Activated naive CD4-positive, alpha-beta T cell treated with anti-CD3 and anti-CD28 coated beads for 36 hours (primary cell): ENCODE results near the gene TXLNG. TPM values are rescaled to one million over a fixed set of nuclear protein-coding genes. Genes with fewer than 3 reads are reported as not detected.

Source experiments
- CTCF ChIA-PET: fragments of 350-600 bp; sonication (Branson Sonifier 250); formaldehyde crosslinking; loops from one replicate; lab custom pipeline; 2021; ENCODE audit warnings: antibody characterized with exemption; lab: Charles Lee
- DNase-seq: peaks from one replicate; pipeline ENCODE4 v3.0.0-alpha.2; 2020
- H3K27ac Mint-ChIP-seq: one replicate; pipeline ENCODE4 v1.8.0; 2021; ENCODE audit warnings: mild to moderate bottlenecking, mixed read lengths
- H3K27me3 Mint-ChIP-seq: one replicate; pipeline ENCODE4 v1.8.0; 2021; ENCODE audit warnings: low read depth, mixed read lengths
- H3K36me3 Mint-ChIP-seq: one replicate; pipeline ENCODE4 v1.8.0; 2021; ENCODE audit warnings: low read depth, mixed read lengths
- H3K4me1 Mint-ChIP-seq: one replicate; pipeline ENCODE4 v1.8.0; 2021; ENCODE audit warnings: low read depth, mixed read lengths
- H3K4me3 Mint-ChIP-seq: one replicate; pipeline ENCODE4 v1.8.0; 2021; ENCODE audit warnings: mild to moderate bottlenecking, moderate library complexity, mixed read lengths
- H3K9me3 Mint-ChIP-seq: one replicate; pipeline ENCODE4 v1.8.0; 2021; ENCODE audit warnings: mixed read lengths
- intact Hi-C: fragments of 100-400 bp; cut with micrococcal nuclease; formaldehyde crosslinking; loops from one replicate; pipeline ENCODE4 v1.15.1; 2023
- total RNA-seq, 2 experiments: library from RNA; stranded (reverse); gene quantifications; one replicate each; pipeline ENCODE4 v1.2.3, GENCODE V29; 2021

The TXLNG gene
- total RNA-seq, 2 experiments from 2014 or later: 11.8 to 12.3 TPM

- no peaks in the 10 kb centered on the region for H3K27me3 Mint-ChIP-seq
- peak; percentile 91 for DNase-seq
- CTCF ChIA-PET: interaction anchor here (0.6 kb wide), 1 partner anchor 10 kb away, joined by 4 read pairs; no protein-coding TSS in a partner anchor
- intact Hi-C loops: loop anchor here (1.0 to 10.0 kb wide), 6 partner anchors 13 to 1015 kb away; partner anchors contain the start of genes AP1S2, REPS2, SYAP1 and TXLNG
- H3K4me1 Mint-ChIP-seq: peaks cover 25% of the 10 kb centered on the region
- peak within 1 kb of the TSS; percentile 98 for H3K27ac Mint-ChIP-seq
- H3K4me3 Mint-ChIP-seq: peak within 1 kb of the TSS; percentile 96
- H3K9me3 Mint-ChIP-seq: no peaks in the 10 kb centered on the region
- peaks cover 27% of the 10 kb centered on the region for H3K36me3 Mint-ChIP-seq
Observed at GRCh38 chrX:16870095-16870861, 84.0 kb downstream of the TXLNG start, which contains the start of gene RBBP7. RBBP7 (minus strand) TSS chrX:16870362; CDS start chrX:16870053, 309 bp downstream.

DNA sequence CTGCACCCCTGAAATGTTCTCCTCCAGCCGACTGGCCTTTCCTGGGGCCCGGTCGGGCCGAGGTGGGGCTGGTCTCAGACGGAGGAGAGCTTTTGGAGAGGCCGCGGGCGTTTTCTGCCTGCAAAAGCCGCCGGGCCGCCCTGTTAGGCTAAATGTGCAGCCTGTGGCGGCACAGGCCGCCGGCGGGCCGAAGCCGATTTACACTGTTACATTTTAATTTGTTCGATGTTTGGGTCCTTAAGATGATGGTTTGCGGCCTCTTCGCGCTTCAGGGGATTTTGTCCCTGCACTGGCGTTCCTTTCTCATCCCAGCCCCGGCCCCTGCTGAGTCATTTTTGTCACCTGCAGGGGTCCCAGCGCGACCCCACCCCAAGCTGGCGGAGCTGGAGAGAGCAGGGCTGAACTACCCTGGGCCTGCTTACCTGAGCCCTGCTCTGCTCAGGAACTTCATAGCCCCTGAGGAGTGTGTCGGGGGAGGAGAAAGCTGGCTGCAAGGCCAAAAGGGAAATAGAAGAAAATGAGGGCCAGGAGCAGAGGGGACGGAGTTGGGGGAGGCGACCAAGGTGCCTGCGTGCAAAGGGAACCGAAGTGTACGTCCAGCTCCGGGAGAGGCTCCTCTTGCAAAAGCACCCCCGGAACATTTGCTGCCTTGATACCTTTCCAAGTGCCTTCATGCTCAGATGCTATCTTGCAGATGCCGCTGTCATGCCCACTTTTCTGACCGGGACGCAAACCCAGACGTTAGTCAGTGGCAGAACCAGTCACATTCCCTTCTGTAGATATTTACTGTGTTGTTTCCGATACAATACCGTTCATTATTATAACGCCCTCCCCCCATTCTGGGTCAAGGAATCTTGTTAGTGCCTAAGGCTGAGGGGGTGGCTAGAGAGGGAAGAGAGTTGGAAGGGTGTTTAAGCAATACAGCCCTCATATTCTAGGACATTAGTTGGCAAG lies 84.9 kb downstream of the TXLNG start:
- peak overlapping the region; percentile 76 for H3K4me3 Mint-ChIP-seq
- no peaks in the 10 kb centered on the region for H3K27me3 Mint-ChIP-seq
- CTCF ChIA-PET: interaction anchor here (0.6 kb wide), 1 partner anchor 9 kb away, joined by 4 read pairs; no protein-coding TSS in a partner anchor
- H3K36me3 Mint-ChIP-seq: peaks cover 25% of the 10 kb centered on the region
- no peaks in the 10 kb centered on the region for H3K9me3 Mint-ChIP-seq
- H3K27ac Mint-ChIP-seq: peak overlapping the region; percentile 66
- peak; percentile 10 for DNase-seq
- intact Hi-C loops: loop anchor here (1.0 to 10.0 kb wide), 6 partner anchors 12 to 1016 kb away; partner anchors contain the start of genes AP1S2, REPS2, SYAP1 and TXLNG
- peaks cover 19% of the 10 kb centered on the region for H3K4me1 Mint-ChIP-seq

GRCh38 chrX:16873106-16873505 lies 86.8 kb downstream of the TXLNG start:
- DNase-seq: no peak

DNA sequence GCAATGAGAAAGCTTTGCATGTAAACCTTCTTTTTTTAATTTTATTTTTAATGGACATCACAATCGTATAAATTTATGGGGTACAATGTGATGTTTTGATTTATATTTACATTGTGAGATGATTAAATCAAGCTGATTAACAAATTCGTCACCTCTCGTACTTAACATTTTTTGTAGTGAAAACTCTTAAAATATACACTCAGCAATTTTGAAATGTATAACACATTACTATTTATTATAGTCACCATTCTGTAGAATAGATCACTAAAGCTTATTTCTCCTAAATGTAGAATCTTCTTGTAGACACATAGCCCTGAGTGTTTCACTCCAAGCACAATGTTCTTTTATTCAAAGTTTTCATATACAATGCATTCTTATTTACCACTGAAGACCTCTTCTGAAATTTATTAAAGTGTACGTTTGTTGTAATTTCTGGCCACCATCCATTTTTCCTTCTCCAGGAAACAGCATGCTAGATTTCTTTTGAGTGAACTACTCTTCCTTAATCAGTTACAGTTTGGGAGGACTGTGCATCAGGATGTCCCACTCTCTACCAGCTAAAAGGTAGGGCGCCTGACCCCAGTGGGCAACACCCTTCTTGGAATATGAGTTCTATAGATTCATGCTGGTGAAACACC lies 88.3 kb downstream of the TXLNG start:
- Mint-ChIP-seq H3K27me3 (peaks cover 3% of the 10 kb centered on the region), H3K4me1 (peaks cover 1% of the 10 kb centered on the region), H3K36me3 (peaks cover 3% of the 10 kb centered on the region), H3K9me3 (no peaks in the 10 kb centered on the region), H3K27ac (no peak overlapping the region), H3K4me3 (no peak overlapping the region)
- CTCF ChIA-PET: interaction anchor here (2.9 kb wide), 1 partner anchor 8 kb away, joined by 21 read pairs; no protein-coding TSS in a partner anchor
- DNase-seq: no peak
- intact Hi-C loops: loop anchor here (5.0 to 10.0 kb wide), 3 partner anchors 37 to 1020 kb away; partner anchors contain the start of genes AP1S2 and SYAP1

More at GRCh38 chrX:16873106-16873505, 86.8 kb downstream of the TXLNG start:
- Mint-ChIP-seq H3K4me3 (no peak overlapping the region), H3K27me3 (peaks cover 3% of the 10 kb centered on the region), H3K27ac (no peak overlapping the region), H3K36me3 (peaks cover 14% of the 10 kb centered on the region), H3K4me1 (peaks cover 7% of the 10 kb centered on the region), H3K9me3 (no peaks in the 10 kb centered on the region)
- intact Hi-C loops: loop anchor here (5.0 to 10.0 kb wide), 3 partner anchors 36 to 1018 kb away; partner anchors contain the start of genes AP1S2 and SYAP1
- CTCF ChIA-PET: interaction anchor here (2.9 kb wide), 1 partner anchor 10 kb away, joined by 21 read pairs; no protein-coding TSS in a partner anchor

GRCh38 chrX:16876696-16877095 lies 90.4 kb downstream of the TXLNG start:
- Mint-ChIP-seq H3K4me3 (no peak overlapping the region), H3K27ac (no peak overlapping the region), H3K9me3 (no peaks in the 10 kb centered on the region), H3K27me3 (peaks cover 3% of the 10 kb centered on the region), H3K36me3 (no peaks in the 10 kb centered on the region), H3K4me1 (no peaks in the 10 kb centered on the region)
- intact Hi-C loops: loop anchor here (10.0 kb wide), 1 partner anchor 1022 kb away; the partner anchor contains the start of gene AP1S2
- CTCF ChIA-PET: interaction anchor here (1.1 to 1.8 kb wide), 2 partner anchors 11 to 15 kb away, joined by 3 to 4 read pairs; no protein-coding TSS in a partner anchor
- no peak for DNase-seq

GRCh38 chrX:16882169-16882568 lies 95.9 kb downstream of the TXLNG start:
- Mint-ChIP-seq H3K27ac (no peak overlapping the region), H3K9me3 (no peaks in the 10 kb centered on the region), H3K36me3 (no peaks in the 10 kb centered on the region), H3K27me3 (peaks cover 3% of the 10 kb centered on the region), H3K4me1 (no peaks in the 10 kb centered on the region), H3K4me3 (peak overlapping the region; percentile 45)
- DNase-seq: peak; percentile 12
- intact Hi-C loops: loop anchor here (2.0 kb wide), 2 partner anchors 25 to 65 kb away; partner anchors contain the start of gene REPS2
- CTCF ChIA-PET: interaction anchor here (0.7 to 3.5 kb wide), 12 partner anchors 9 to 200 kb away, joined by 3 to 36 read pairs (median 4); no protein-coding TSS in a partner anchor

DNA sequence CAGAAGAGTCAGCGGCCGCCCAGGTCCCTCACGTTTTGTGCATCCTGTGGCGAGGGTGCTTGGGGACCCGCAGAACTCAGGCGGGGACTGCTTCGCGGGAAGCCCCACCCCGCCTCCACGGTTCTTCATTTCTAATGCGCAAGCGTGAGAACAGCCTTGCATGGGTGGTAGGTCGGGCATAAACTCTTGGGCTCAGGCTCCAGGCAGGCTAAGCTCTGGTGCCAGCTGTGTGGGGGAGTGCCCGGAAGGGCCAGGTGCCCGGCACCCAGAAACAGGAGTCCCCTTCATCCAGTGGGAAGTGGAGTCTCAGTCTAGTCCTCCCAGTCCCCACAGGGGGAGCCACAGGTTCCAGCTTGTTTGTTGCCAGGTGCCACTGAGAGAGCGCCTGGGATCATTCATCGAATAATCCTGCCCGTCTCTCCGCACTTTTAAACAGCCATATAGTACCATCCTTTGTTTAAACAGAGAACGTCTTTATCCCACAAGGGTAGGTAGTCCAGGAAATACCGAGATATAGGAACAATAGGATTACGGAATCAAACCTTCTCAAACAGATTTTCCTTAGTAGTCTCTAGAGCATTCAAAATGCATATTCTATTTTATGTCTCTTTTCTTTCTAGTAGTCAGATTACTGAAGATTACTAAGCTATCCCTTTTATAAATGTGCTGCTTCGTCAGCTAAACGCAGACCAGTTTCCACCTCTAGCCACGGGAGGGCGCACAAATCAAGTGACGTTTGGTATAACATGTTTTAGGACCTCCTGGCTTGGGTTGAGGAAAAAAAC lies 96.6 kb downstream of the TXLNG start:
- peak overlapping the region; percentile 73 for H3K4me3 Mint-ChIP-seq

DNA sequence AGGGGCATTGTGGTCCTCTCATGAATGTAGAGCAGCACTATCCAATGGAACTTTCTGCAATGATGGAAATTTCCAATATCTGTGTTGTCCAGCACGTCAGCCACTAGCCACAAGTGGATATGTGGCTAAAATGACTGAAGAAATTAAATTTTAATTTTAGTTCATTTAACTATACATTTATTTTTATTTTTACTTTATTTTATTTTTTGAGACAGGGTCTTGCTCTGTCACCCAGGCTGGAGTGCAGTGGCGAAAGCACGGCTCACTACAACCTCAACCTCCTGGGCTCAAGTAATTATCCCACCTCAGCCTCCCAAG lies 97.2 kb downstream of the TXLNG start:
- intact Hi-C loops: loop anchor here (1.0 to 2.0 kb wide), 8 partner anchors 9 to 163 kb away; partner anchors contain the start of genes RBBP7, REPS2 and TXLNG

More for the DNA sequence above, 96.6 kb downstream of the TXLNG start:
- intact Hi-C loops: loop anchor here (1.0 to 2.0 kb wide), 8 partner anchors 9 to 163 kb away; partner anchors contain the start of genes RBBP7, REPS2 and TXLNG
- CTCF ChIA-PET: interaction anchor here (0.7 to 3.5 kb wide), 18 partner anchors 9 to 204 kb away, joined by 3 to 36 read pairs (median 4); no protein-coding TSS in a partner anchor
- Mint-ChIP-seq H3K27ac (peak overlapping the region; percentile 72), H3K4me1 (no peaks in the 10 kb centered on the region), H3K9me3 (no peaks in the 10 kb centered on the region), H3K27me3 (no peaks in the 10 kb centered on the region), H3K36me3 (no peaks in the 10 kb centered on the region)
- DNase-seq: peak; percentile 83

DNA sequence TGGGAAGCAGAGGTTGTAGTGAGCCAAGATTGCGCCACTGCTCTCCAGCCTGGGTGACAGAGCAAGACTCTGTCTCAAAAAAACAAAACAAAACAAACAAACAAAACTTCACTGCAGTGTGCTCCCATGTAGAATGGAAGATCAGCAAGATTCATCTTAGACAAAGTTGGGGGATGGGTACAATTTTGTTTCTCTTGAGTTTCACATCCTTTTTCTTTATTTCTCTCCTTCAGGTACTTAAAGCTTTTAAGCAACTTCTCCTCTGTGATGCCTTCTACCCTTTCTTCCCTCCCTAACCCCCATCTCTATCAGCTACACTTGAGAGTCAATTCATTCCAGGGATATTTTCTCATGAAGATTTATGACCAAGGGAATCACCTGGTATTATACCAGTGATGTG lies 99.4 kb downstream of the TXLNG start:
- no peak overlapping the region for H3K27ac Mint-ChIP-seq
- peaks cover 12% of the 10 kb centered on the region for H3K4me1 Mint-ChIP-seq
- no peaks in the 10 kb centered on the region for H3K27me3 Mint-ChIP-seq
- no peaks in the 10 kb centered on the region for H3K9me3 Mint-ChIP-seq
- H3K4me3 Mint-ChIP-seq: no peak overlapping the region
- CTCF ChIA-PET: interaction anchor here (0.9 kb wide), 1 partner anchor 161 kb away, joined by 3 read pairs; no protein-coding TSS in a partner anchor
- intact Hi-C loops: no loop called here
- no peak for DNase-seq
- no peaks in the 10 kb centered on the region for H3K36me3 Mint-ChIP-seq

More for the DNA sequence above, 97.2 kb downstream of the TXLNG start:
- DNase-seq: no peak
- Mint-ChIP-seq H3K27me3 (no peaks in the 10 kb centered on the region), H3K4me3 (no peak overlapping the region), H3K27ac (no peak overlapping the region), H3K36me3 (no peaks in the 10 kb centered on the region), H3K9me3 (no peaks in the 10 kb centered on the region), H3K4me1 (peaks cover 2% of the 10 kb centered on the region)
- CTCF ChIA-PET: interaction anchor here (0.6 to 3.5 kb wide), 17 partner anchors 9 to 223 kb away, joined by 3 to 36 read pairs (median 4); no protein-coding TSS in a partner anchor
